DOHH2 (cell line): ENCODE results near the gene NNT.

Experiments
- H3F3A ChIP-seq: fragments of 200-600 bp; sonication (generic), shearing (Covaris generic); 2 replicates; pipeline ENCODE4 v1.6.0; 2016; ENCODE audit warnings: antibody characterized with exemption, mild to moderate bottlenecking; ENCODE audit not compliant: control insufficient read depth, insufficient read depth
- H3K27ac ChIP-seq: fragments of 200-600 bp; sonication (generic); 2 replicates; pipeline ENCODE4 v1.5.1; 2014; ENCODE audit warnings: low read depth, mild to moderate bottlenecking, low read length, moderate library complexity
- H3K27me3 ChIP-seq: fragments of 200-600 bp; sonication (generic); 2 replicates; pipeline ENCODE4 v1.6.1; 2014; ENCODE audit warnings: mild to moderate bottlenecking, low read length, mixed read lengths; ENCODE audit not compliant: control insufficient read depth
- H3K36me3 ChIP-seq: fragments of 200-600 bp; sonication (generic); 2 replicates; pipeline ENCODE4 v1.6.1; 2014; ENCODE audit warnings: mild to moderate bottlenecking, low read length, moderate library complexity, mixed read lengths; ENCODE audit not compliant: control insufficient read depth
- H3K4me1 ChIP-seq: fragments of 200-600 bp; sonication (generic); 2 replicates; pipeline ENCODE4 v1.6.1; 2014; ENCODE audit warnings: mild to moderate bottlenecking, low read length, mixed read lengths; ENCODE audit not compliant: control insufficient read depth
- H3K4me2 ChIP-seq: fragments of 200-600 bp; sonication (generic); 2 replicates; pipeline ENCODE4 v1.6.0; 2014; ENCODE audit warnings: mild to moderate bottlenecking, low read length, moderate library complexity
- H3K4me3 ChIP-seq: fragments of 200-600 bp; sonication (generic); 2 replicates; pipeline ENCODE4 v1.5.1; 2014; ENCODE audit warnings: mild to moderate bottlenecking, low read length, mixed read lengths
- H3K79me2 ChIP-seq: fragments of 200-600 bp; sonication (generic); 2 replicates; pipeline ENCODE4 v1.6.1; 2014; ENCODE audit warnings: mild to moderate bottlenecking, low read length, mixed read lengths; ENCODE audit not compliant: control insufficient read depth
- H3K9me2 ChIP-seq: fragments of 200-600 bp; sonication (generic); replicated peaks from 2 replicates; pipeline ENCODE4 v1.6.1; 2014; ENCODE audit warnings: mild to moderate bottlenecking, low read length, mixed read lengths; ENCODE audit not compliant: control insufficient read depth
- H3K9me3 ChIP-seq: fragments of 200-600 bp; sonication (generic); 2 replicates; pipeline ENCODE4 v1.6.1; 2014; ENCODE audit warnings: antibody characterized with exemption, low read length, mixed read lengths; ENCODE audit not compliant: control insufficient read depth, insufficient read depth
- H4K20me1 ChIP-seq: fragments of 200-600 bp; sonication (generic); 2 replicates; pipeline ENCODE4 v1.6.0; 2014; ENCODE audit warnings: low read depth, mild to moderate bottlenecking, antibody characterized with exemption, low read length, moderate library complexity; ENCODE audit not compliant: control insufficient read depth, insufficient read depth
- EZH2phosphoT487 ChIP-seq: fragments of 200-600 bp; sonication (generic); IDR thresholded peaks from 2 replicates; pipeline ENCODE4 v1.6.1; 2017; ENCODE audit warnings: borderline replicate concordance, mild to moderate bottlenecking, antibody characterized with exemption, low read length, moderate library complexity, mixed read lengths
- TF ChIP-seq, protein P1 (sequence below): fragments of 200-600 bp; sonication (generic); IDR thresholded peaks from one replicate; pipeline ENCODE4 v1.5.1; 2014; ENCODE audit warnings: antibody characterized with exemption, mild to moderate bottlenecking, low read depth, low read length; ENCODE audit not compliant: poor library complexity, severe bottlenecking

NNT gene

DNA sequence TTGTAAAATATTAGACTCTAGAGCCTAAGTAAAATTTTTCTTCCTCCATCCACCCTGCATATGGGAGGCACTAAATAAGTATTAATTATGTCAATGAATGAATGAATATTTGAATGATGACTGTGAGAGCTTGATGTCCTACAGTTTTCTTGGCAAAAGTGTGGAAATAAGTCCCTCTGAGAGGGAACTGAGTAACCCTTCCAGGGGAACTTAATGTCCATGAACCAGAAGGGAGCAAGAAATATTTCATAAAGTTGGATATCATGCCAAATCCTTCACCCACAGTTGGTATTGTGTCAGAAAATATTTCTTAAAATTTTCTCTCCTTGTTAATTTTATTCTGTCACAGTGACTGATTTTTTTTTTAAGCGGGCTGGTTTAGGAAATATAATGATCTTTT lies 36.6 kb downstream of the NNT start:
- no peaks in the 10 kb centered on the region for H3F3A ChIP-seq
- H3K79me2 ChIP-seq: no peaks in the 10 kb centered on the region
- no peaks in the 10 kb centered on the region for H3K27me3 ChIP-seq
- peaks cover 8% of the 10 kb centered on the region for H3K4me1 ChIP-seq
- peaks cover 18% of the 10 kb centered on the region for H3K36me3 ChIP-seq
- H3K9me3 ChIP-seq: no peaks in the 10 kb centered on the region
- no peaks in the 10 kb centered on the region for H3K9me2 ChIP-seq
- TF ChIP-seq, protein P1, sequence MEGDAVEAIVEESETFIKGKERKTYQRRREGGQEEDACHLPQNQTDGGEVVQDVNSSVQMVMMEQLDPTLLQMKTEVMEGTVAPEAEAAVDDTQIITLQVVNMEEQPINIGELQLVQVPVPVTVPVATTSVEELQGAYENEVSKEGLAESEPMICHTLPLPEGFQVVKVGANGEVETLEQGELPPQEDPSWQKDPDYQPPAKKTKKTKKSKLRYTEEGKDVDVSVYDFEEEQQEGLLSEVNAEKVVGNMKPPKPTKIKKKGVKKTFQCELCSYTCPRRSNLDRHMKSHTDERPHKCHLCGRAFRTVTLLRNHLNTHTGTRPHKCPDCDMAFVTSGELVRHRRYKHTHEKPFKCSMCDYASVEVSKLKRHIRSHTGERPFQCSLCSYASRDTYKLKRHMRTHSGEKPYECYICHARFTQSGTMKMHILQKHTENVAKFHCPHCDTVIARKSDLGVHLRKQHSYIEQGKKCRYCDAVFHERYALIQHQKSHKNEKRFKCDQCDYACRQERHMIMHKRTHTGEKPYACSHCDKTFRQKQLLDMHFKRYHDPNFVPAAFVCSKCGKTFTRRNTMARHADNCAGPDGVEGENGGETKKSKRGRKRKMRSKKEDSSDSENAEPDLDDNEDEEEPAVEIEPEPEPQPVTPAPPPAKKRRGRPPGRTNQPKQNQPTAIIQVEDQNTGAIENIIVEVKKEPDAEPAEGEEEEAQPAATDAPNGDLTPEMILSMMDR: no peak
- no peak for TF ChIP-seq EZH2phosphoT487
- H3K27ac ChIP-seq: no peak overlapping the region
- H3K4me3 ChIP-seq: no peak overlapping the region
- no peaks in the 10 kb centered on the region for H4K20me1 ChIP-seq
- no peak overlapping the region for H3K4me2 ChIP-seq

DNA sequence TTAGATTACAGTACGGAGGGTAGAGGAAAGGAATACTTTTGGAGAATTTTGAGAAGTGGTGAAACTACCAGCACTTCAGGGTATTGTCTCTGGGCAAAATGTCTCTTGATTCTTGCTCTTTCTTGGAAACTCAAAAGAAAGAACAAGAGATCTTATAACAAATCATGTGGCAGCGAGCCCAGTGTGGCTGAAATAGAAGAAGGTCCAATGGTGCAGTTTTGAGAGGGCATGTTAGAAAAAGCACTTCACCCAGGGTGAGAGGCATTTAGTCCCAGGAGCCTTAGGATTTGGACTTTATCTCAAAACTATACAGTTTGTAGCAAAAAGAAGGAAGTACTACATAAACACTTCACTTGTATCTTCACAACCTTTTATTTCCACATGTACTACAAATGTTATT lies 39.4 kb downstream of the NNT start:
- Histone ChIP-seq H3K4me1 (peaks cover 8% of the 10 kb centered on the region), H3K36me3 (peaks cover 14% of the 10 kb centered on the region), H3K9me2 (no peaks in the 10 kb centered on the region), H4K20me1 (no peaks in the 10 kb centered on the region), H3K4me2 (no peak overlapping the region), H3F3A (no peaks in the 10 kb centered on the region), H3K9me3 (no peaks in the 10 kb centered on the region), H3K27ac (no peak overlapping the region), H3K79me2 (no peaks in the 10 kb centered on the region), H3K27me3 (no peaks in the 10 kb centered on the region), H3K4me3 (no peak overlapping the region)
- TF ChIP-seq, protein P1: no peak
- no peak for TF ChIP-seq EZH2phosphoT487

DNA sequence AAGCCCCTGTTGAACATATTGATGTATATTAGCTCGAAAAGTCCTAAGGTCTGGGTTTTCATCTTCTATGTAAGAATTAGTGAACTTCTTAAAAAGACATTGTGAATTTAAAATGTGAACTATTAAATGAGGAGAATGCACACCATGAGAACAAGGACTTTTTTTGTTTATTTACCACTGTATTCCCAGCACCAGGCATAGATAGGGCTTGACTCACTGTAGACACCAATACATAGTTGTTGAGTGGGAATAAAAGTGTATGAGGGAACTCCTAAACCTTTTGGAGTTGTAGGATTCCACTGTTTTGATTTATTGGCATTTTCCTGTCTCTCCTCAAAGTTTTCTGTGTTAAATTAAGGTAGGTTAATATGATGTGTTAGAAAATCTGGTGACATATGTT lies 40.3 kb downstream of the NNT start:
- no peaks in the 10 kb centered on the region for H3K27me3 ChIP-seq
- H3K4me1 ChIP-seq: peaks cover 1% of the 10 kb centered on the region
- TF ChIP-seq, protein P1: no peak
- TF ChIP-seq EZH2phosphoT487: no peak
- no peaks in the 10 kb centered on the region for H3K79me2 ChIP-seq
- no peaks in the 10 kb centered on the region for H4K20me1 ChIP-seq
- no peaks in the 10 kb centered on the region for H3K9me2 ChIP-seq
- no peak overlapping the region for H3K4me2 ChIP-seq
- no peak overlapping the region for H3K4me3 ChIP-seq
- no peaks in the 10 kb centered on the region for H3K9me3 ChIP-seq
- H3K27ac ChIP-seq: no peak overlapping the region
- H3F3A ChIP-seq: no peaks in the 10 kb centered on the region
- H3K36me3 ChIP-seq: peaks cover 16% of the 10 kb centered on the region

DNA sequence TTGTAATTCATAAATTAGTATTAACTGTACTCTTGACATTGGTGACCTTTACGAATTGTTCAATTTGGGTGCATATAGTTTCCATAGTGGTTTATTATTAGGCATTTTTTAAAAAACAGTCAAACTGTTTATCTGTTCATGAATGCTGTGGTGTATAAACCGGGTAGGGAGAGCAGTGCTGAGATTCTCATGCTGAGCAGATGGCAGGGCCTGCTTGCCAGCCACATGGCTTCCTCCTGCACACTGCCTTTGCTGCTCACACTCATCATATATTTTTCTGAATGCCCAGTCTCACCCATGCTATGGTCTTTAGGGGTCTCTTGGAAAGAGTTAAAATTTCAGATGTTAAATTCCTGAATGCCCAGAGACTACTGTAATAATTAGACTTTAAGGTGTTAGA lies 40.8 kb downstream of the NNT start:
- no peak for TF ChIP-seq EZH2phosphoT487
- TF ChIP-seq, protein P1: no peak
- Histone ChIP-seq H3K4me2 (no peak overlapping the region), H3K79me2 (no peaks in the 10 kb centered on the region), H3K27me3 (no peaks in the 10 kb centered on the region), H3K4me1 (no peaks in the 10 kb centered on the region), H3K27ac (no peak overlapping the region), H4K20me1 (no peaks in the 10 kb centered on the region), H3K9me2 (no peaks in the 10 kb centered on the region), H3K4me3 (no peak overlapping the region), H3K9me3 (no peaks in the 10 kb centered on the region), H3F3A (no peaks in the 10 kb centered on the region), H3K36me3 (peaks cover 16% of the 10 kb centered on the region)
